ENCODE measurements around the gene AJAP1.

The AJAP1 gene

GRCh38 chr1:4689941-4690635 is 35.7 kb downstream of the AJAP1 start (continued):
- no peak for TF ChIP-seq ZC3H10 (CRISPR knock-in tag; IDR thresholded peaks at IDR 0.05)

GRCh38 chr1:4690951-4691675 is 36.7 kb downstream of the AJAP1 start:
- TF ChIP-seq GLIS3 (CRISPR knock-in tag; IDR thresholded peaks at IDR 0.05) = no peak
- TF ChIP-seq PATZ1 (CRISPR knock-in tag; IDR thresholded peaks at IDR 0.05; ENCODE audit: borderline replicate concordance) = no peak
- no peak for TF ChIP-seq ESRRG (CRISPR knock-in tag; IDR thresholded peaks at IDR 0.05)
- no peak for TF ChIP-seq OSR1 (CRISPR knock-in tag; IDR thresholded peaks at IDR 0.05)
- TF ChIP-seq ZFP3 (CRISPR knock-in tag; IDR thresholded peaks at IDR 0.05) = no peak
- TF ChIP-seq ZNF8 (CRISPR knock-in tag; IDR thresholded peaks at IDR 0.05) = no peak
- no peak for TF ChIP-seq ARNTL (CRISPR knock-in tag; IDR thresholded peaks at IDR 0.05; ENCODE audit: borderline replicate concordance, low read depth)
- no peak for TF ChIP-seq PPARA (CRISPR knock-in tag; IDR thresholded peaks at IDR 0.05; ENCODE audit: borderline replicate concordance)
- no peak for TF ChIP-seq TSHZ2 (CRISPR knock-in tag; IDR thresholded peaks at IDR 0.05)
- TF ChIP-seq ISL1 (CRISPR knock-in tag; IDR thresholded peaks at IDR 0.05) = no peak
- TF ChIP-seq POU6F1 (CRISPR knock-in tag; IDR thresholded peaks at IDR 0.05; ENCODE audit: borderline replicate concordance, low read depth) = no peak
- no peak for TF ChIP-seq SNAI2 (CRISPR knock-in tag; IDR thresholded peaks at IDR 0.05)
- no peak for TF ChIP-seq ZNF565 (CRISPR knock-in tag; conservative IDR thresholded peaks at IDR 0.05; ENCODE audit: low read depth)
- TF ChIP-seq TOX (CRISPR knock-in tag; IDR thresholded peaks at IDR 0.05; ENCODE audit: borderline replicate concordance) = no peak
- no peak for ATAC-seq

- TF ChIP-seq CREB5 (CRISPR knock-in tag; IDR thresholded peaks at IDR 0.05; ENCODE audit: low read depth) (no peak), ZNF565 (CRISPR knock-in tag; conservative IDR thresholded peaks at IDR 0.05; ENCODE audit: low read depth) (no peak), GLIS3 (CRISPR knock-in tag; IDR thresholded peaks at IDR 0.05) (no peak), ZFP3 (CRISPR knock-in tag; IDR thresholded peaks at IDR 0.05) (no peak), PATZ1 (CRISPR knock-in tag; IDR thresholded peaks at IDR 0.05; ENCODE audit: borderline replicate concordance) (no peak)
- no peak for ATAC-seq
Measured at GRCh38 chr1:4691766-4692405, 37.5 kb downstream of the AJAP1 start.
